ENCODE results near the gene SLCO1B1. TPM values are rescaled to one million over a fixed set of nuclear protein-coding genes. Genes with fewer than 3 reads are reported as not detected.
"Not testable (repeated sequence)": the region's sequence is repeated elsewhere in the genome, so short reads cannot be mapped to it uniquely, and the experiment has no call there.

Gene SLCO1B1, protein sequence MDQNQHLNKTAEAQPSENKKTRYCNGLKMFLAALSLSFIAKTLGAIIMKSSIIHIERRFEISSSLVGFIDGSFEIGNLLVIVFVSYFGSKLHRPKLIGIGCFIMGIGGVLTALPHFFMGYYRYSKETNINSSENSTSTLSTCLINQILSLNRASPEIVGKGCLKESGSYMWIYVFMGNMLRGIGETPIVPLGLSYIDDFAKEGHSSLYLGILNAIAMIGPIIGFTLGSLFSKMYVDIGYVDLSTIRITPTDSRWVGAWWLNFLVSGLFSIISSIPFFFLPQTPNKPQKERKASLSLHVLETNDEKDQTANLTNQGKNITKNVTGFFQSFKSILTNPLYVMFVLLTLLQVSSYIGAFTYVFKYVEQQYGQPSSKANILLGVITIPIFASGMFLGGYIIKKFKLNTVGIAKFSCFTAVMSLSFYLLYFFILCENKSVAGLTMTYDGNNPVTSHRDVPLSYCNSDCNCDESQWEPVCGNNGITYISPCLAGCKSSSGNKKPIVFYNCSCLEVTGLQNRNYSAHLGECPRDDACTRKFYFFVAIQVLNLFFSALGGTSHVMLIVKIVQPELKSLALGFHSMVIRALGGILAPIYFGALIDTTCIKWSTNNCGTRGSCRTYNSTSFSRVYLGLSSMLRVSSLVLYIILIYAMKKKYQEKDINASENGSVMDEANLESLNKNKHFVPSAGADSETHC
- total RNA-seq: not detected

DNA sequence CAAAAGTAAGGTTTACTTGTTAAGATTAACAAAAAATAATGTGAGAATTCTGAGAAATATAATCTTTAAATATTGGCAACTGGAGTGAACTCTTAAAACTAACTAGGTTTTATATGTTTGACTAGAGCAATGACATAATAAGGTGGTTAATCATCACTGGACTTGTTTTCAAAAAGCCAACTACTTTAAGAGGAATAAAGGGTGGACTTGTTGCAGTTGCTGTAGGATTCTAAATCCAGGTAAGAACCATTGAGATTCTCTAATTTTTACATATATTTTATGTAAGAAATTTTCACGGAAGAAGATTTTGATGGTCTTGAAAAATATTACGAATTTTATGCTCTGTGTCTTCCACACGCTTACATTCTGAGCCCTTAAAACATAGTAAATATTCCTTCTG lies at the start of gene SLCO1B1:
TSS of gene SLCO1B1 (plus strand) at position 197 of the 400 bp plus-strand sequence. CDS start 10,381 bp downstream, outside the sequence.
- no peak for DNase-seq

DNA sequence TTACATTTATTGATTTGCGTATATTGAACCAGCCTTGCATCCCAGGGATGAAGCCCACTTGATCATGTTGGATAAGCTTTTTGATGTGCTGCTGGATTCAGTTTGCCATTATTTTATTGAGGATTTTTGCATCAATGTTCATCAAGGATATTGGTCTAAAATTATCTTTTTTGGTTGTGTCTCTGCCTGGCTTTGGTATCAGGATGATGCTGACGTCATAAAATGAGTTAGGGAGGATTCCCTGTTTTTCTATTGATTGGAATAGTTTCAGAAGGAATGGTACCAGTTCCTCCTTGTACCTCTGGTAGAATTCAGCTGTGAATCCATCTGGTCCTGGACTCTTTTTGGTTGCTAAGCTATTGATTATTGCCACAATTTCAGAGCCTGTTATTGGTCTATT lies 46.2 kb upstream of the SLCO1B1 start:
- DNase-seq: not testable (repeated sequence)

DNA sequence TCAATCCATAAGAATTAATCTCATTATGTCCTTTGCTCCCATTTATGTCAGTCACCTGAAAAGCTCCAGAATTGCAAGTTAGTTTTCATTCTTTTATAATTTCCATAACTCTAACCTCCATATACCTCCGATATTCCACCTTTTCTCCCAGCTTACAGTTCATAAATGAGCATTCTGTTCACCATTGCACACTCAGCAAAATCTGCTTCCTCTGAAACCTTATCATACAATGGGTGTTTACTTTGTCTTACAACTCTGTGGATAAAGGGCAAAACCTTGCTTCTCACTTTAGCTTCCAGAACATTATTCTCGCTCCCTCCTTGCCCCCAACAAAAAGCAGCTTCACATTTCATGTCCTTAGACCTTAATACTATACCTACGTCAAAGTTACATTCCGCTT lies 19.3 kb upstream of the SLCO1B1 start:
- no peak for DNase-seq

DNA sequence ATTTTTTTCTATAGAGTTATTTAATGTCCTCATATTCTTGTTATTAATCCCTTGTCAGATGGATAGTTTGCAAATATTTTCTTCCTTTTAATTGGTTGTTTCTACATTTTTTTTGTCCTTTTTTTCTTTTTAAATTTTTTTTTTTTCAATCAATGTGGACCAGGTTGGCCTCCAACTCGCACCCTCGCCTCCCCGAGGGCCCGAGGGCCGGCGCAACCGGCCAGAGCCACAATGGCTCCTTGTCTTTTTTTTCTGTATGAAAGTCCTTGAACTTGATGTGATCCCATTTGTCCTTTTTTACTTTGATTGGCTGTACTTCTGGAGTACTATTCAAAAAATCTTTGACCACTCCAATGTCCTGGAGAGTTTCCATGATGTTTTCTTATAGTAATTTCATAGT lies 17.7 kb upstream of the SLCO1B1 start:
- no peak for DNase-seq

DNA sequence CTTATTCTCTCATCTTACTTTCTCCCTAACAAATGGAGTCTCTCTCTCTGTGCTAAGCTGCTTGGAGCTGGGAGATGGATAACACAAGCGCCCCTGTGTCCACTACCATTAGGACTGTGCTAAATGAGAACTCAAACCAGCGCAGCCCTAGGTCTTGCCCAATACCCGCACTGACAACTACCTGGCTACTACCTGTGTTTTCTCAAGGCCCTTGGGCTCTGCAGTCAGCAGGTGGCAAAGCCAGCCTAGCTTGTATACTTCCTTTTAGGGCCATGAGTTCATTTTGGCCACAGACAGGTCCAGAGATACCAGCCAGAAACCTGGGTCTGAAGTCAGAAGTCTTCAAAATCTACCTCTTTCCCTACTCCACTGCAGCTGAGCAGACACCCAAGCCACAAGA lies 13.0 kb upstream of the SLCO1B1 start:
- DNase-seq: no peak

DNA sequence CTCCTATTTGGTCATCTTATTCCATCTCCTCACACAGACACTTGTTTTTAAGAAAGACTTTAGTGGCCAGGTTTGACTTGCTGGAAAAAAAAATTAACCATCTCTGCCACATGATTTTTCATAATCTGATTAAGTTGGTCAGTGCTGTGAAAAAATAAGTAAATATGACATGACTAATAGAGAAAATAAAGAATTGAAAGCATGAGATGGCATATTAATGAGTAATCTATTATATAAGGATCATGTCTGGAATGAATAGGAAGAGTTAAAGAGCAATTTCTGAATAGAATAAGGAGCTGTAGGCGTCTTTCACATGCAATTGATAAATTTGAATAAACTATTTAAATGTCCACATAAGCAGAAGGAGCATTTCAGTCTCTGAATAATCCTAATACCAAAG lies 12.2 kb upstream of the SLCO1B1 start:
- DNase-seq: no peak

DNA sequence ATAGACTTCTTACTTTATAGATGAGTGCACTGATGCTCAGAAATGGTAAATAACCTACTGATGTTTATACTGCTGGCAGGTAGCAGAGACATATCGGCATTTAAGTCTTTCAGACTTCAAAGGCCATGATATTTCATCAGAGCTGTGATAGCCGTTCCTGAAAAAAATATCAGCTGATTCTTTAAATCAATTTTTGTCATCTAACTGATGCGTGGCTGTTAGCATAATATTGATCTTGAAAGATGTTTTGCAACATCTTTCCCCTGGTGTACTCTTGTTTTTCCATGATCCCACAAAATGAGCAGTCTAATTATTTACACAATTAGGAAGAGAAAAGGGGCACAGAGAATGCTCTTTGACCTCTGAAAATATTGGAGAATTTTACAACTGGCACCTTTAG lies 1.6 kb upstream of the SLCO1B1 start:
- DNase-seq: no peak

DNA sequence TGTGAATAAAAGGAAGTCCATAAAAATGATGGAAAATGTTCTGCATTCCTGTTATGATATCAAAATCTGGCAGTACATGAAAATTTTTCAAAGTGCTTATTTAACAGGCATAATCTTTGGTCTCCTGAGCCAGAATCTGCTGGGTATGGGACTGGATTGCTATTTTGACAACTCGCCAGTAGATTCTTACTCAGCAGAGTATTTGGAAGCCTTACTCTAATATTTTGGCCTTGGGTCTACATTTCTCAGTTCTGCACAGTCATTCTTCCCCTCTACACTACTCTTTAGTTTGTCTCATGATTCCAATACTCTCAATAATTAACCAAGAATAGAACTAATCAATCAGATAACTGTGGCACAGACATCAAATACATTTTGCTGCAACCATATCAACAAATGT lies 1.1 kb upstream of the SLCO1B1 start:
- no peak for DNase-seq

DNA sequence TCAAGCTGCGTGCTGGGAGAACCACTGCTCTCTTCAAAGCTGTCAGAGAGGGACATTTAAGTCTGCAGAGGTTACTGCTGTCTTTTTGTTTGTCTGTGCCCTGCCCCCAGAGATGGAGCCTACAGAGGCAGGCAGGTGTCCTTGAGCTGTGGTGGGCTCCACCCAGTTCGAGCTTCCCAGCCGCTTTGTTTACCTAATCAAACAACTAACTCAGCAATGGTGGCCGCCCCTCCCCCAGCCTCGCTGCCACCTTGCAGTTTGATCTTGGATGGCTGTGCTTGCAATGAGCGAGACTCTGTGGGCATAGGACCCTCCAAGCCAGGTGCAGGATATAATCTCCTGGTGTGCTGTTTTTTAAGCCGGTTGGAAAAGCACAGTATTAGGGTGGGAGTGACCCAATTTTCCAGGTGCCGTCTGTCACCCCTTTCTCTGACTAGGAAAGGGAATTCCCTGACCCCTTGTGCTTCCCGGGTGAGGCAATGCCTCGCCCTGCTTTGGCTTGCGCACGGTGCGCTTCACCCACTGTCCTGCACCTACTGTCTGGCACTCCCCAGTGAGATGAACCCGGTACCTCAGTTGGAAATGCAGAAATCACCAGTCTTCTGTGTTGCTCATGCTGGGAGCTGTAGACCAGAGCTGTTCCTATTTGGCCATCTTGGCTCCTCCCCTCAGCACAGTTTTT lies 6.5 kb downstream of the SLCO1B1 start:
- not testable (repeated sequence) for DNase-seq

DNA sequence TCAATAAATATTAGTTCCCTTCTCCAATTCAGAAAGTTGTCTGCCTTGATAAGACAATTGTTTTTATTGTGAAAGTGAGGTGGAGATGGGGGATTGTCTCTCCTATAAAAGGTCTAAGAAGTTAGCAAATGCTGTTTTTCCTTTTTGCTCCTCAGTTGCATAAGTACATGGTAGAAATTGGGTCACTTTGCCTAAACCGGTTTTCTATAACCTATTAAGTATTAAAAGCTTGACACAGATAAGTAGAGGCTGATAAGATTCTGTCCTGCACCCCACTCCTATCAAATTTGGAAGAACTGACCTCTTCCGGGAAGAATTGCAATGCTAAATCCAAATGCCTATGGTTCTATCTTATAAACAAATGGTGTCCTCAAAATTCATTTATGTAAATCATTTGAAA lies 7.0 kb downstream of the SLCO1B1 start:
- DNase-seq: no peak

DNA sequence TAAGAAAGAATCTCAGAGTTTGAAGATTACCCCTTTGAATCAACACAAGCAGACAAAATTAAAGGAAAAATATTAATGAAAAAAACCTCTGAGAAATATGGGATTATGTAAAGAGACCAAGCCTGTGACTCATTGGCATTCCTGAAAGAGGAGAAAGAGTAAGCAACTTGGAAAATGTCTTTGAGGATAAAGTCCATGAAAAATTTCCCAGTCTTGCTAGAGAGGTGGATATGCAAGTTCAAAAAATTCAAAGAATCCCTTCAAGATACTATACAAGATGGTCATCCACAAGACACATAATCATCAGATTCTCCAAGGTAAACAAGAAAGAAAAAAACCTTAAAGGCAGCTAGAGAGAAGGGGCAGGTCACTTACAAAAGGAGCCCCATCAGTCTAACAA lies 13.3 kb downstream of the SLCO1B1 start:
- no peak for DNase-seq

DNA sequence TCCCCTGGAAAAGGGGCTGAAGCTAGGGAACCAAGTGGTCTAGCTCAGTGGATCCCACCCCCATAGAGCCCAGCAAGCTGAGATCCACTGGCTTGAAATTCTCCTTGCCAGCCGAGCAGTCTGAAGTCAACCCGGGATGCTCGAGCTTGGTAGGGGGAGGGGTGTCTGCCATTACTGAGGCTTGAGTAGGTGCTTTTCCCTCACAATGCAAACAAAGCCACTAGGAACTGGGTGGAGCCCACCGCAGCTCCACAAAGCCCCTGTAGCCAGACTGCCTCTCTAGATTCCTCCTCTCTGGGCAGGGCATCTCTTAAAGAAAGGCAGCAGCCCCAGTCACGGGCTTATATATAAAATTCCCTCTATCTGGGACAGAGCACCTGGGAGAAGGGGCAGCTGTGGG lies 18.9 kb downstream of the SLCO1B1 start:
- not testable (repeated sequence) for DNase-seq

DNA sequence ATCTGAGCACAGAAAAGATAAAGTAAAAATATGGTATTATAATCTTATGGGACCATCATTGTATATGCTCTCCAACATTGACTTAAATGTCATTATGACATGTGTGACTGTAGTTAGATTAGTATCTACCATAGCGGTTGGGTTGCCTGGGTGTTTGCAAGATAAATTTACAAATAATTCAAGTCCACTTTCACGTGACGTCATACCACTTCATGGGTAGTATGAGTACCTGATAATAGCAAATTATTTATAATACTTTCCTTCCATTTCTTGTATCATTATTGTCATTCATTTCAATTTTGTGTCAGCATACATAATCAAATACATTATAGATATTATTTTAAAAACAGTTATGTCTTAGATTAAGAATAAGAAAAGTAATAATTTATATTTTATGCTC lies 20.2 kb downstream of the SLCO1B1 start:
- DNase-seq: no peak

DNA sequence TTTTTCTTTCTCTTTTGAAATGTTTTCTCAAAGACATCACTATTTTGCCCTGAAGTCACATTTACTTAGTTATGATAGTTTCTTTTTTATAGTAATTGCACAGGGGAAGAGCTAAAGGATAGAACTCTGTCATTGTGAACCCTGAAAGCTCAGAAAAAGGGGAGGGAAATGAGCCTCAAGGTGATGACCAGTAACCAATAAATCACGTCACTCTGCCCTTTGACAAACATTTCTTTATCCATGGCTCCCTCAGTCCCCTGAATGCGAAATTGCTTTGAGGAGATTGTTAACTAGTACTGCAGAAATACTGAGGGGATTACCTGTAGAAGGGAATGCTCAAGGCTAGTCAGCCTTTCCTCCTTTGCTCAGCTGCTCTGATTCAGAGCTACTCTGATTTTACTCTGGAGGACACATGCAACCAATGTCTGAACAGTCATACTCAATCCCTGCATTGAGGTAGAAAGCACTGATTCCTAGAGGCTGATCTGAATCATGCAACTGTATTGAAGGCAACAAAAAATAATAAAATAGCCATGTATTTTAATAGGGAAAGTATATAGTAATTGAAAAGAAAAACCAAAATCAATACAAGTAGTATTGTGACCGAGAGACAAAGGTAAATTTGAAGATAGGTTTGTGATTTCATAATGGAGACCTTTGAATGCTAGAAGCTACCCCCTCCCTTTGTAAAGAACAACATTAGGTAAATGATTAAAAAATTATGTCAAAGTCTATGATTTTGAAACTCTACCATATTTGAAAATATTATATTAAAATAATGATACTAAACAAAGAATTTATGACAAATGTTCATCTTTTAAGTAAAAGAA lies 24.7 kb downstream of the SLCO1B1 start:
- no peak for DNase-seq

DNA sequence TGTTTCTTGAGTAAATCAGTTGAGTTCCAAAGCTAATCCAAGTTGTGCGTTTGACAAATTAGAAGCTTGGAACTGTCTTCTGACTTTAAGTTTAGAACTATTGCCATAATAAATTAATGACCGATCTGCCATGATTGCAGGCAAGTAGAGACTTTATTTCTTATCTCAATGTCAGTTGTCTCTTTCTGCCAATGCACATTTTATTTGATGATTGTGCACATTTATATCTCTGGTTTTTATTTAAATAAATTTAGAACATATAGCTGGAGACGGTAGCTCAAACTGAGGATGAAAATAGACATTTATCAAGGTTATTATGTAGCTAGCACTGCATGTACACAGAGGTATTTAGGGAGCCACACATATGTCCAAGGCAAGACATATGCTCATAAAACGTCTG lies 34.1 kb downstream of the SLCO1B1 start:
- no peak for DNase-seq

DNA sequence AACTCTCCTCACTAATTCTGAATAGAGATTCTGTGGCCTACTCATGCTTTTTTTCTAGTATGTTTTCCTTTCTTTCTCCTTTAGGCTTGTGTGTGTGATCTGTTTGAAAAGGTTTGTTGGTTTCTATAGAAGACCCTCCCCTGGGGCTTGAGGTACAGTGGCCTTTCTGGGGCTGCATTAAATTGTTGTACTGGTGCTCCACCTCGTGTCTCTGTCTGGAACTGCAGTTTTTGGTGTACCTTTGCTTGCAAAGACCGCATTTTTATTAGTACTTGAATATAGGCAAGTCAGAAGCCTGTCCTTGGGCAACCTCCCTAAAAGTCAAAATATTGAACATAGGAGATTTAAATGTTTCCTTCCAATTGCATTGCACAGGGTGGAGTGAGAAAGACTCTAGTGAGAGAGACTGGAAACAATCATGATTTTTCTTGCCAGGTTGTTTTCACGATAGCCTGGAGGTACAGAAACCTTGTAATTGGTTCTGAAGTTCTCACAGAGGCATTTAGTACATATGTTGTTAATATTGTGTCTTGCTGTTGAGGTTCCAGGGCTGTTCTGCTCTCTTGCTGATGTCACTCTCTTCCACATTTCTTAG lies 39.0 kb downstream of the SLCO1B1 start:
- no peak for DNase-seq

DNA sequence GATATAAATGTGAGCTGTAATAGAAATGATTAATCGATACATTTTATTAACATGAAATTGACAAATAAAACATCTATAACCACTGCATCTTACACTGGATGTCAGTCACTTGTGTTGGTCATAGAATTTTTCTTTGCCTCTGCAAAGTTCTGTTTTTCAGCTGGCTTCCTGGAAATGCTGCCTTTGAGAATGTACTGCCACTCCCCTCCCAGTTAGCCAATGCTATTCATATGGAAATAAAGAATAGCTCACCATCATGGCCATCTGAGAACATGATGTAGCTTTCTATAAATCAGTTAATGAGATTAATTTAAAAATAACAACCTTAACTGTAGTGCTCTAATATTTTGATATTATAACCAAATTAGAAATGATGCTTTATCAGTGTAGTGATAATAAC lies 41.1 kb downstream of the SLCO1B1 start:
- DNase-seq: no peak

DNA sequence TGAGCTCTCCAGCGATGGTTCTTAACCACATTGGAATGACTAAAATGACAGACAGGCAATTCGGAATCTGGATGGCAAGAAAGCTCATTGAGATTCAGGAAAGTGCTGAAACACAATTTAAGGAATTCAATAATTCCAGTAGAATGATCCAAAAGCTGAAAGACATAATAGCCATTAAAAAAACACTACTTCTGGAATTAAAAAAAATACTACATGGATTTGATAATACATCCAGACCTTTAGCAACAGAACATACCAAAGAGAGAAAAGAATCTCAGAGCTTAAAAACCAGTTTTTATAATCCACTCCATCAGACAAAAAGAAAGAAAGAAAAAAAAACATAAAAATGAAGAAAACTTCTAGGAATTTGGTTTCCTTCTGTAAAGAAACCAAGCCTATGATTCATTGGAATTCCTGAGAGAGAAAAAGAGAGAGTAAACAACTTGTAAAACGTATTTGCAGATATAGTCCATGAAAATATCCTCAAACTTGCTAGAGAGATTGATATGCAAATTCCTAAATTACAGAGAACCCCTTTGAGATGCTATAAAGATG lies 52.8 kb downstream of the SLCO1B1 start:
- no peak for DNase-seq

DNA sequence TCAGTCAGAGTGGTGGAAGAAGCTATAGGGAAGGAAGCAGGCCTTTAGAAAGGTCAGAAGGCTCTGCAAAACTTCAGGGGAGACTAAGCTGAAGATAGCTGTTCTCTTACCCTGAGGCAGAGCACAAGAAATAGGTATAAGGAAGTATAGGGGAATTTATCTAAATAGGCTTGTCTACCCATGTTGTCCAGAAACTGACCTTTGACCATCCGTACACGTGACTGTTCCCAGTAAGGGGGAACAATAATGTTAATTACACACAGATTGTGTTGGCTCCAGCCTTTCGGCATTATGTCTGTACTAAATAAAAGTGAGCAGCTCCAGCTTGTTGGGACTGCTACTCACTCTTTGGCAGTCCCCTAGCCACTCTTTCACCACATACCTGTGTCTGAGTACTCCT lies 59.0 kb downstream of the SLCO1B1 start:
- DNase-seq: no peak

DNA sequence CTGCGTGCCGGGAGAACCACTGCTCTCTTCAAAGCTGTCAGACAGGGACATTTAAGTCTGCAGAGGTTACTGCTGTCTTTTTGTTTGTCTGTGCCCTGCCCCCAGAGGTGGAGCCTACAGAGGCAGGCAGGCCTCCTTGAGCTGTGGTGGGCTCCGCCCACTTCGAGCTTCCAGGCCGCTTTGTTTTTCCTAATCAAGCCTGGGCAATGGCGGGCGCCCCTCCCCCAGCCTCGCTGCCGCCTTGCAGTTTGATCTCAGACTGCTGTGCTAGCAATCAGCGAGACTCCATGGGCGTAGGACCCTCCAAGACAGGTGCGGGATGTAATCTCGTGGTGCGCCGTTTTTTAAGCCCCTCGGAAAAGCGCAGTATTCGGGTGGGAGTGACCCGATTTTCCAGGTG lies 83.4 kb downstream of the SLCO1B1 start:
- not testable (repeated sequence) for DNase-seq

DNA sequence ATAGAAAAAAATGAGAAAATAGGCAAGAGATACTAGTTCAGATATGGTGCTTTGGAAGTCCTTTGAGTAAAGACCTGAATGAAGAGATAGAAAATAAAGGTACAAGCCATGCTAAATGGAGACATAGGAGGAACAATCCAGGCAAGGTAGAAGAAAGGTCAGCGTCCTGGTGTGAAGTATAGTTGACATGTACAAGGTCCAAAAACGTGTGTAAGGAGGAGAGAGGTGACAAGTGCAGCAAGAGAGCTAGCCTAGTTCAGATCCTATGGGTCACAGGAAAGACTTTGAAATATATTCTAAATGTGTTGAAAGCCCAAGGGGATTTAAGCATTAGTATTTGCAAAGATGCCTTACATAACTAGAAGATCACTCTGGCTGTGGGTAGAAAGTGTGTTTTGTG lies 88.2 kb downstream of the SLCO1B1 start:
- no peak for DNase-seq

DNA sequence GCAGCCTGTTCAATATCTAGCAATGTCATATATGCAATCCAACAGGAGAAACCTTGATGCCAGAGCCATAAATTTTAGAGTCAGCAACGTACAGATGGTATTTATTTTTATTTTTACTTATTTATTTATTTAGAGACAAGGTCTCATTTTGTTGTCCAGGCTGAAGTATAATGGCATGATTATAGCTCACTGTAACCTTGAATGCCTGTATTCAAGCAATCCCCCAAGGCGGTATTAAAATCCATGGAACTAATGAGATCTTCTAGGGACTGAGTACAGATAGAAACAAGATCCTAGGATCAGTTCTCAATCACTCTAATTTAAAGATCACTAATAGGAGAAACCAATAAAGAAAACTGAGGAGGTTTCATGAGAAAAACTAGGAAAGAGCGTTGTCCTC lies 89.3 kb downstream of the SLCO1B1 start:
- DNase-seq: no peak

All from skin of body (tissue), 2 donors.